Right atrium auricular region (tissue), 2 donors: Measurements from ENCODE around the gene GOLGA6L22. TPM values are rescaled to one million over a fixed set of nuclear protein-coding genes. Genes with fewer than 3 reads are reported as not detected.
A peak's percentile ranks its signal among the peaks of the same experiment; 100 is the strongest.
"Not testable (repeated sequence)": the region's sequence is repeated elsewhere in the genome, so short reads cannot be mapped to it uniquely, and the experiment has no call there.

Experiments used
- DNase-seq: peaks from one replicate; pipeline ENCODE4 v3.0.0-alpha.2; 2019; ENCODE audit warnings: low spot score
- H3K27ac ChIP-seq, 2 donors: fragments of 200-600 bp; sonication (generic); 1 replicate in 1 of 2; 2 replicates in 1 of 2; pipeline ENCODE4 v1.5.1; 2016 to 2019
- H3K27me3 ChIP-seq, 2 donors: fragments of 200-600 bp; sonication (generic); one replicate each; pipeline versions ENCODE4 v1.5.1 to v1.6.0; 2017 to 2019
- H3K36me3 ChIP-seq: fragments of 200-600 bp; sonication (generic); one replicate; pipeline ENCODE4 v1.5.1; 2016
- H3K4me1 ChIP-seq, 2 donors: fragments of 200-600 bp; sonication (generic); one replicate each; pipeline versions ENCODE4 v1.5.1 to v1.6.0; 2017 to 2019
- H3K4me3 ChIP-seq, 2 donors: fragments of 200-600 bp; sonication (generic); 1 replicate in 1 of 2; 2 replicates in 1 of 2; pipeline ENCODE4 v1.5.1; 2017 to 2019; ENCODE audit warnings: mild to moderate bottlenecking in 1 of 2, moderate library complexity in 1 of 2
- H3K9me3 ChIP-seq, 2 donors: fragments of 200-600 bp; sonication (generic); one replicate each; pipeline ENCODE4 v1.5.1; 2019
- total RNA-seq, 2 donors: library from RNA; depleted of rRNA; stranded (reverse); fragments of >200 nt; gene quantifications; one replicate each; pipeline ENCODE4 v1.1.0, GENCODE V29; 2016

GOLGA6L22 gene
- not detected for total RNA-seq

GRCh38 chr15:22458603-22459002, at the start of gene GOLGA6L22:
Gene GOLGA6L22, plus strand, starts transcription at chr15:22458903. Its CDS starts 91 bp downstream, at chr15:22458994.
- H3K27me3 ChIP-seq, H3K4me1 ChIP-seq, DNase-seq, H3K27ac ChIP-seq, H3K4me3 ChIP-seq, H3K9me3 ChIP-seq, H3K36me3 ChIP-seq: not testable (repeated sequence)

- H3K27ac ChIP-seq, H3K9me3 ChIP-seq, DNase-seq, H3K4me1 ChIP-seq, H3K36me3 ChIP-seq, H3K27me3 ChIP-seq, H3K4me3 ChIP-seq: not testable (repeated sequence)
These were observed 41.4 kb upstream of the GOLGA6L22 start for GRCh38 chr15:22417288-22417687.

GRCh38 chr15:22417795-22418194, 40.9 kb upstream of the GOLGA6L22 start:
- H3K4me3 ChIP-seq, H3K9me3 ChIP-seq, H3K27me3 ChIP-seq, H3K4me1 ChIP-seq, H3K36me3 ChIP-seq, H3K27ac ChIP-seq, DNase-seq: not testable (repeated sequence)

- H3K36me3 ChIP-seq, H3K27ac ChIP-seq, H3K9me3 ChIP-seq, DNase-seq, H3K4me3 ChIP-seq, H3K4me1 ChIP-seq, H3K27me3 ChIP-seq: not testable (repeated sequence)
These were observed 40.5 kb upstream of the GOLGA6L22 start for GRCh38 chr15:22418212-22418611.

- H3K4me3 ChIP-seq, H3K27ac ChIP-seq, H3K27me3 ChIP-seq, H3K36me3 ChIP-seq, DNase-seq, H3K9me3 ChIP-seq, H3K4me1 ChIP-seq: not testable (repeated sequence)
These were observed 40.0 kb upstream of the GOLGA6L22 start for GRCh38 chr15:22418666-22419065.

- H3K27me3 ChIP-seq, H3K9me3 ChIP-seq, H3K4me3 ChIP-seq, H3K27ac ChIP-seq, DNase-seq, H3K4me1 ChIP-seq, H3K36me3 ChIP-seq: not testable (repeated sequence)
These were observed 38.4 kb upstream of the GOLGA6L22 start for GRCh38 chr15:22420340-22420739.

- not testable (repeated sequence) for H3K27ac ChIP-seq, DNase-seq, H3K27me3 ChIP-seq, H3K36me3 ChIP-seq, H3K4me3 ChIP-seq, H3K9me3 ChIP-seq, H3K4me1 ChIP-seq
These were observed 29.3 kb upstream of the GOLGA6L22 start for GRCh38 chr15:22429426-22429825.

- not testable (repeated sequence) for H3K4me3 ChIP-seq, H3K36me3 ChIP-seq, H3K27ac ChIP-seq, H3K9me3 ChIP-seq, DNase-seq, H3K4me1 ChIP-seq, H3K27me3 ChIP-seq
These were observed 27.0 kb upstream of the GOLGA6L22 start for GRCh38 chr15:22431687-22432086.

- not testable (repeated sequence) for H3K9me3 ChIP-seq, H3K4me1 ChIP-seq, H3K27me3 ChIP-seq, H3K27ac ChIP-seq, H3K36me3 ChIP-seq
- peak; percentile 64 for DNase-seq
- peak overlapping the region; percentile 33 to 43 for H3K4me3 ChIP-seq
These were observed 35.9 kb downstream of the GOLGA6L22 start for GRCh38 chr15:22494490-22495113.

- H3K4me3 ChIP-seq, H3K27me3 ChIP-seq, H3K4me1 ChIP-seq, H3K27ac ChIP-seq, H3K9me3 ChIP-seq, H3K36me3 ChIP-seq, DNase-seq: not testable (repeated sequence)
These were observed 38.5 kb downstream of the GOLGA6L22 start for GRCh38 chr15:22497200-22497599.

- not testable (repeated sequence) for H3K4me3 ChIP-seq, H3K27ac ChIP-seq, DNase-seq, H3K4me1 ChIP-seq, H3K36me3 ChIP-seq, H3K27me3 ChIP-seq, H3K9me3 ChIP-seq
These were observed 39.7 kb downstream of the GOLGA6L22 start for GRCh38 chr15:22498220-22498925.

GRCh38 chr15:22502272-22502671, 43.6 kb downstream of the GOLGA6L22 start:
- not testable (repeated sequence) for H3K36me3 ChIP-seq, H3K9me3 ChIP-seq, H3K27me3 ChIP-seq, H3K4me3 ChIP-seq, H3K4me1 ChIP-seq, DNase-seq, H3K27ac ChIP-seq

- H3K4me3 ChIP-seq, H3K4me1 ChIP-seq, H3K27me3 ChIP-seq, H3K36me3 ChIP-seq, DNase-seq, H3K27ac ChIP-seq, H3K9me3 ChIP-seq: not testable (repeated sequence)
These were observed 48.3 kb downstream of the GOLGA6L22 start for GRCh38 chr15:22506959-22507358.

- not testable (repeated sequence) for DNase-seq
These were observed 57.4 kb downstream of the GOLGA6L22 start for GRCh38 chr15:22516140-22516539.

More at GRCh38 chr15:22516140-22516539, 57.4 kb downstream of the GOLGA6L22 start:
- not testable (repeated sequence) for H3K4me1 ChIP-seq, H3K27me3 ChIP-seq, H3K9me3 ChIP-seq, H3K4me3 ChIP-seq, H3K36me3 ChIP-seq, H3K27ac ChIP-seq
